ACC112 (cell line): ENCODE measurements around the gene INPP4A.

ENCODE experiments used
- H2AFZ ChIP-seq: fragments of 200-600 bp; sonication (generic); one replicate; pipeline ENCODE4 v1.6.0; 2017; ENCODE audit warnings: antibody characterized with exemption, low read length; ENCODE audit not compliant: unreplicated experiment
- H3K27ac ChIP-seq: fragments of 200-600 bp; sonication (generic); 2 replicates; pipeline ENCODE4 v1.5.1; 2014; ENCODE audit warnings: low read depth, mild to moderate bottlenecking, antibody characterized with exemption, low read length, moderate library complexity
- H3K27me3 ChIP-seq: fragments of 200-600 bp; sonication (generic); 2 replicates; pipeline ENCODE4 v1.6.1; 2014; ENCODE audit warnings: mild to moderate bottlenecking, antibody characterized with exemption, low read length, moderate library complexity, mixed read lengths; ENCODE audit not compliant: insufficient read depth
- H3K36me3 ChIP-seq: fragments of 200-600 bp; sonication (generic); 2 replicates; pipeline ENCODE4 v1.6.1; 2016; ENCODE audit warnings: mild to moderate bottlenecking, antibody characterized with exemption, low read length, moderate library complexity, mixed read lengths; ENCODE audit not compliant: insufficient read depth
- H3K4me1 ChIP-seq: fragments of 200-600 bp; sonication (generic); one replicate; pipeline ENCODE4 v1.6.1; 2016; ENCODE audit warnings: low read length, mixed read lengths; ENCODE audit not compliant: insufficient read depth, unreplicated experiment, control insufficient read depth
- H3K4me3 ChIP-seq: fragments of 200-600 bp; sonication (generic); 2 replicates; pipeline ENCODE4 v1.5.1; 2014; ENCODE audit warnings: mild to moderate bottlenecking, low read depth, low read length
- H3K79me2 ChIP-seq: fragments of 200-600 bp; sonication (generic); one replicate; pipeline ENCODE4 v1.6.0; 2016; ENCODE audit warnings: low read length; ENCODE audit not compliant: control insufficient read depth, unreplicated experiment, insufficient read depth

Gene INPP4A

GRCh38 chr2:98460573-98461497, 16.2 kb downstream of the INPP4A start:
- H3K27me3 ChIP-seq: no peaks in the 10 kb centered on the region
- peaks cover 28% of the 10 kb centered on the region for H3K79me2 ChIP-seq
- no peak overlapping the region for H2AFZ ChIP-seq
- H3K4me3 ChIP-seq: no peak overlapping the region
- peaks cover 25% of the 10 kb centered on the region for H3K4me1 ChIP-seq
- no peak overlapping the region for H3K27ac ChIP-seq
- no peaks in the 10 kb centered on the region for H3K36me3 ChIP-seq

- no peak overlapping the region for H2AFZ ChIP-seq
- peaks cover 24% of the 10 kb centered on the region for H3K4me1 ChIP-seq
- no peaks in the 10 kb centered on the region for H3K36me3 ChIP-seq
- peaks cover 28% of the 10 kb centered on the region for H3K79me2 ChIP-seq
- no peak overlapping the region for H3K4me3 ChIP-seq
- no peaks in the 10 kb centered on the region for H3K27me3 ChIP-seq
- H3K27ac ChIP-seq: no peak overlapping the region
These were observed 16.9 kb downstream of the INPP4A start for GRCh38 chr2:98461498-98462049.

- Histone ChIP-seq H3K79me2 (peaks cover 29% of the 10 kb centered on the region), H3K4me1 (peaks cover 11% of the 10 kb centered on the region), H3K27me3 (no peaks in the 10 kb centered on the region), H2AFZ (no peak overlapping the region), H3K4me3 (no peak overlapping the region), H3K36me3 (no peaks in the 10 kb centered on the region), H3K27ac (no peak overlapping the region)
These were observed 18.4 kb downstream of the INPP4A start for GRCh38 chr2:98463081-98463481.

- no peak overlapping the region for H3K4me3 ChIP-seq
- H3K79me2 ChIP-seq: peaks cover 26% of the 10 kb centered on the region
- no peaks in the 10 kb centered on the region for H3K36me3 ChIP-seq
- H3K4me1 ChIP-seq: peaks cover 9% of the 10 kb centered on the region
- no peak overlapping the region for H2AFZ ChIP-seq
- no peaks in the 10 kb centered on the region for H3K27me3 ChIP-seq
- H3K27ac ChIP-seq: no peak overlapping the region
These were observed 18.9 kb downstream of the INPP4A start for GRCh38 chr2:98463551-98463971.

GRCh38 chr2:98463988-98464771, 19.5 kb downstream of the INPP4A start:
- Histone ChIP-seq H3K4me1 (peaks cover 10% of the 10 kb centered on the region), H3K27me3 (no peaks in the 10 kb centered on the region), H3K36me3 (no peaks in the 10 kb centered on the region), H3K4me3 (no peak overlapping the region), H3K27ac (no peak overlapping the region), H3K79me2 (peaks cover 21% of the 10 kb centered on the region), H2AFZ (no peak overlapping the region)

DNA sequence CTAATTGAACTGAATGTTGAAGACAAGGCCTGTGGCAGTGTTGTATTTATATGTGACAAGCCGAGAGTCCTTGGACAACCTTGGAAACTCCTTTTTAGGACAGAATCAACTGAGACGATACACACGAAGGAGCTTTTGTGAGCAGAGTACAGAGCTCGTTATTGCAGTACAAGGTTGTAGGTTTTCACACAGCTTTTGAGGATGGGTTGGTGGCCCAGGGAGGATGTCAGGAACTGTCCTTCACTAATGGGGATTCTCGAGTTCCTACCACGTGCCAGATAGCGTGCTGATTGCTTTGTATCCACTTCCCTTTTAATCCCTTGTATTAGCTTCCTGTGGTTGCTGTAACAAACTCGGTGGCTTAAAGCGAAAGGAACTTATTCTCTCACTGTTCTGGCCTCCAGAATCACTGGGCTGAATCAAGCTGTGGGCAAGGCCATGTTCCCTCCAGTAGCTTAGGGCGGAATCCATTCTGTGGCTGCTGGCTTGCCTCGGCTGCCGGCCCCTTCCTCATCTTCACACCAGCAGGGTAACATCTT, 20.2 kb downstream of the INPP4A start:
- Histone ChIP-seq H3K27ac (no peak overlapping the region), H3K79me2 (peaks cover 16% of the 10 kb centered on the region), H3K36me3 (no peaks in the 10 kb centered on the region), H3K4me1 (peaks cover 10% of the 10 kb centered on the region), H3K4me3 (no peak overlapping the region), H2AFZ (no peak overlapping the region), H3K27me3 (no peaks in the 10 kb centered on the region)

DNA sequence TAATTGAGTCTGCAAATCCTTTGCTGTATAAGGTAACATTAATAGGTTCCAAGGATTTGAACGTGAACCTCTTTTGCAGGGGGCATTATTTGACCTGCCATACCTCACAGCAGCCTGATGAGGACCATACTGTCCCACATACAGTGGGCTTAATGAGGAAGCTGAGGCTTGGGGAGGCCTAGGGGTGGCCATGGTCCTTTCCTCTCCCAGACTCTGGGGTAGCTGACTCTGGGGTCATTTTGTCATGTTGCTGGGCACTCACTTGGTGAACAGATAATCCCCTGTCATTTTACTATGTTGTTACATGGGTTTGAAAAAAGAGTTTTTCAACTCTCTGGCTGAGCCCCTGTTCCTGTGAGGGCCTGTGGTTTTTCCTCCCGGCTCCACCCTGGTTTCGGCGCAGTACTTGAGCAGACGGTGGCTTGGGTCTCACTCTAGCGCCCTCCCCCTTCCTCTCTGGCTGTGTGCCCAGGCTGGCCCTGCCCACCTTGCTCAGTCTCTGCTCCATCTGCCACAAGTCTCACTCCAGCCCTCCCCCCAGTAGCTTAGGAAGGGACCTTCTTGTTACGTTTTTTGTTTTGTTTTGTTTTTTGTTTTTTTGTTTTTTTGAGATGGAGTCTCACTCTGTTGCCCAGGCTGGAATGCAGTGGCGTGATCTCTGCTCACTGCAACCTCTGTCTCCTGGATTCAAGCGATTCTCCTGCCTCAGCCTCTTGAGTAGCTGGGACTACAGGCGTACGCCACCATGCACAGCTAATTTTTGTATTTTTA, 21.0 kb downstream of the INPP4A start:
- H3K27ac ChIP-seq: no peak overlapping the region
- H3K4me3 ChIP-seq: no peak overlapping the region
- H3K79me2 ChIP-seq: peaks cover 22% of the 10 kb centered on the region
- no peaks in the 10 kb centered on the region for H3K27me3 ChIP-seq
- H3K36me3 ChIP-seq: no peaks in the 10 kb centered on the region
- no peak overlapping the region for H2AFZ ChIP-seq
- H3K4me1 ChIP-seq: peaks cover 10% of the 10 kb centered on the region

DNA sequence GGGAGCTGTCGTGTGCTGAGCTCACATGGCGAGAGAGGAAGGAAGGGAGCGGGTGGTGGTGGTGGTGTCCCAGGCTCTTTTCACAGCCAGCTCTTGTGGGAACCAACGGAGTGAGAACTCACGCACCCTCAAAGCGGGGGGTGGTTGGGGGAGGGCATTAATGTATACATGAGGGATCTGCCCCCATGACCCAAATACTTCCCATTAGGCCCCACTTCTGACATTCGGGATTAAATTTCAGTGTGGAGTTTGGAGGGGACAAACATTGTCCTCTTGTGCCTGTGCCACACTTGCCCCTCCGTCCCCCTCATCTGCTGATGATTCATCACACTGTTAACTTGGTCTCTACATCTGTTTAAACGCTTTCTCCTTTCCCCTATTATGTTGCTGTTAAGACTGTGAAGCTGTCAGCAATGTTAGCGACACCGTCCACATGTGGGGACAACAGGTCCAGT, 22.5 kb downstream of the INPP4A start:
- no peak overlapping the region for H2AFZ ChIP-seq
- H3K27me3 ChIP-seq: no peaks in the 10 kb centered on the region
- no peak overlapping the region for H3K4me3 ChIP-seq
- H3K4me1 ChIP-seq: peaks cover 10% of the 10 kb centered on the region
- no peak overlapping the region for H3K27ac ChIP-seq
- H3K79me2 ChIP-seq: peaks cover 23% of the 10 kb centered on the region
- no peaks in the 10 kb centered on the region for H3K36me3 ChIP-seq

GRCh38 chr2:98467652-98468051, 23.0 kb downstream of the INPP4A start:
- Histone ChIP-seq H3K79me2 (peaks cover 28% of the 10 kb centered on the region), H3K36me3 (no peaks in the 10 kb centered on the region), H3K27ac (no peak overlapping the region), H3K4me1 (peaks cover 10% of the 10 kb centered on the region), H3K27me3 (no peaks in the 10 kb centered on the region), H3K4me3 (no peak overlapping the region), H2AFZ (no peak overlapping the region)
